HEK293 (cell line): ENCODE results near the gene PGGT1B.

Source experiments
- SALL2 ChIP-seq: fragments of 450-650 bp; formaldehyde crosslinking; IDR thresholded peaks from 2 replicates; pipeline ENCODE4 v1.5.0; 2017; ENCODE audit warnings: missing biosample characterization, mild to moderate bottlenecking, missing genetic modification characterization, borderline replicate concordance
- YY1 ChIP-seq: fragments of 450-650 bp; formaldehyde crosslinking; IDR thresholded peaks from 2 replicates; pipeline ENCODE4 v1.5.1; 2018; ENCODE audit warnings: missing biosample characterization, missing genetic modification characterization
- ZBTB1 ChIP-seq: fragments of 450-650 bp; formaldehyde crosslinking; IDR thresholded peaks from 2 replicates; pipeline ENCODE4 v1.5.1; 2016; ENCODE audit warnings: missing biosample characterization, missing genetic modification characterization
- ZFP69B ChIP-seq: fragments of 450-650 bp; formaldehyde crosslinking; IDR thresholded peaks from 2 replicates; pipeline ENCODE4 v1.5.1; 2016; ENCODE audit warnings: missing biosample characterization, missing genetic modification characterization
- ZNF114 ChIP-seq: fragments of 450-650 bp; formaldehyde crosslinking; IDR thresholded peaks from 2 replicates; pipeline ENCODE4 v1.5.0; 2017; ENCODE audit warnings: missing biosample characterization, missing genetic modification characterization
- ZNF311 ChIP-seq: fragments of 450-650 bp; formaldehyde crosslinking; IDR thresholded peaks from 2 replicates; pipeline ENCODE4 v1.5.1; 2017; ENCODE audit warnings: missing biosample characterization, missing genetic modification characterization, borderline replicate concordance
- ZNF433 ChIP-seq: fragments of 450-650 bp; formaldehyde crosslinking; IDR thresholded peaks from 2 replicates; pipeline ENCODE4 v1.5.1; 2016; ENCODE audit warnings: missing biosample characterization, missing genetic modification characterization, low read depth
- ZNF623 ChIP-seq: fragments of 450-650 bp; formaldehyde crosslinking; IDR thresholded peaks from 2 replicates; pipeline ENCODE4 v1.5.1; 2016; ENCODE audit warnings: missing biosample characterization, missing genetic modification characterization
- ZNF785 ChIP-seq: fragments of 450-650 bp; formaldehyde crosslinking; IDR thresholded peaks from 2 replicates; pipeline ENCODE4 v1.5.1; 2016; ENCODE audit warnings: missing biosample characterization, missing genetic modification characterization
- TF ChIP-seq, protein P1 (sequence below): fragments of 450-650 bp; formaldehyde crosslinking; IDR thresholded peaks from 2 replicates; pipeline ENCODE4 v1.5.1; 2016; ENCODE audit warnings: missing biosample characterization, missing genetic modification characterization
- TF ChIP-seq, protein P2 (sequence below): fragments of 450-650 bp; formaldehyde crosslinking; IDR thresholded peaks from 2 replicates; pipeline ENCODE4 v1.5.1; 2017; ENCODE audit warnings: missing biosample characterization, missing genetic modification characterization
- TF ChIP-seq, protein P3 (sequence below): fragments of 450-650 bp; formaldehyde crosslinking; IDR thresholded peaks from 2 replicates; pipeline ENCODE4 v1.5.1; 2016; ENCODE audit warnings: missing biosample characterization, missing genetic modification characterization
- TF ChIP-seq, protein P4 (sequence below): fragments of 450-650 bp; formaldehyde crosslinking; IDR thresholded peaks from 2 replicates; pipeline ENCODE4 v1.5.1; 2016; ENCODE audit warnings: missing biosample characterization, missing genetic modification characterization
- TF ChIP-seq, protein P5 (sequence below): fragments of 450-650 bp; formaldehyde crosslinking; IDR thresholded peaks from 2 replicates; pipeline ENCODE4 v1.5.1; 2016; ENCODE audit warnings: missing biosample characterization, missing genetic modification characterization

DNA sequence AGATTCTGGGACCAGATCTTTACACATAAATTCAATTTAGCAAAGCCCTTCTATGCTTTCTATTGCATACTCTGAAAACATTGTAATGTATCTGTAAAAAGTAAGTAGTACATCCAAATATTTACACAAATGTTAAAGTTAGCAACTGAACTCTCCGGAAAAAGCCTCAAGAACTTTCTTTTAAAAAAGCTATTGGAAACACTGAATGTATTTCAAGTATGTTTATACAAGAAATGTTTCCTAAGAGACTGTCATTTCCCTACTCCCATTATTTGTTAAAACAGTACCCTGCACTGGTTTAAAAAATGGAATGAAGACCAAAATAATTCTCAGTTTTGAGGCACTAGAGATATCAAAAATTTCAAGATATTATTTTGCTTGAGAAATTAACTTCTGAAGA lies 48.1 kb downstream of the PGGT1B start:
- TF ChIP-seq SALL2, result no peak
- TF ChIP-seq, protein P1, sequence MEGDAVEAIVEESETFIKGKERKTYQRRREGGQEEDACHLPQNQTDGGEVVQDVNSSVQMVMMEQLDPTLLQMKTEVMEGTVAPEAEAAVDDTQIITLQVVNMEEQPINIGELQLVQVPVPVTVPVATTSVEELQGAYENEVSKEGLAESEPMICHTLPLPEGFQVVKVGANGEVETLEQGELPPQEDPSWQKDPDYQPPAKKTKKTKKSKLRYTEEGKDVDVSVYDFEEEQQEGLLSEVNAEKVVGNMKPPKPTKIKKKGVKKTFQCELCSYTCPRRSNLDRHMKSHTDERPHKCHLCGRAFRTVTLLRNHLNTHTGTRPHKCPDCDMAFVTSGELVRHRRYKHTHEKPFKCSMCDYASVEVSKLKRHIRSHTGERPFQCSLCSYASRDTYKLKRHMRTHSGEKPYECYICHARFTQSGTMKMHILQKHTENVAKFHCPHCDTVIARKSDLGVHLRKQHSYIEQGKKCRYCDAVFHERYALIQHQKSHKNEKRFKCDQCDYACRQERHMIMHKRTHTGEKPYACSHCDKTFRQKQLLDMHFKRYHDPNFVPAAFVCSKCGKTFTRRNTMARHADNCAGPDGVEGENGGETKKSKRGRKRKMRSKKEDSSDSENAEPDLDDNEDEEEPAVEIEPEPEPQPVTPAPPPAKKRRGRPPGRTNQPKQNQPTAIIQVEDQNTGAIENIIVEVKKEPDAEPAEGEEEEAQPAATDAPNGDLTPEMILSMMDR, result no peak
- TF ChIP-seq, protein P2, sequence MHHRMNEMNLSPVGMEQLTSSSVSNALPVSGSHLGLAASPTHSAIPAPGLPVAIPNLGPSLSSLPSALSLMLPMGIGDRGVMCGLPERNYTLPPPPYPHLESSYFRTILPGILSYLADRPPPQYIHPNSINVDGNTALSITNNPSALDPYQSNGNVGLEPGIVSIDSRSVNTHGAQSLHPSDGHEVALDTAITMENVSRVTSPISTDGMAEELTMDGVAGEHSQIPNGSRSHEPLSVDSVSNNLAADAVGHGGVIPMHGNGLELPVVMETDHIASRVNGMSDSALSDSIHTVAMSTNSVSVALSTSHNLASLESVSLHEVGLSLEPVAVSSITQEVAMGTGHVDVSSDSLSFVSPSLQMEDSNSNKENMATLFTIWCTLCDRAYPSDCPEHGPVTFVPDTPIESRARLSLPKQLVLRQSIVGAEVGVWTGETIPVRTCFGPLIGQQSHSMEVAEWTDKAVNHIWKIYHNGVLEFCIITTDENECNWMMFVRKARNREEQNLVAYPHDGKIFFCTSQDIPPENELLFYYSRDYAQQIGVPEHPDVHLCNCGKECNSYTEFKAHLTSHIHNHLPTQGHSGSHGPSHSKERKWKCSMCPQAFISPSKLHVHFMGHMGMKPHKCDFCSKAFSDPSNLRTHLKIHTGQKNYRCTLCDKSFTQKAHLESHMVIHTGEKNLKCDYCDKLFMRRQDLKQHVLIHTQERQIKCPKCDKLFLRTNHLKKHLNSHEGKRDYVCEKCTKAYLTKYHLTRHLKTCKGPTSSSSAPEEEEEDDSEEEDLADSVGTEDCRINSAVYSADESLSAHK (tag by site-specific recombination), result no peak
- TF ChIP-seq YY1 (tag by site-specific recombination), result no peak
- no peak for TF ChIP-seq ZNF114
- TF ChIP-seq, protein P3, sequence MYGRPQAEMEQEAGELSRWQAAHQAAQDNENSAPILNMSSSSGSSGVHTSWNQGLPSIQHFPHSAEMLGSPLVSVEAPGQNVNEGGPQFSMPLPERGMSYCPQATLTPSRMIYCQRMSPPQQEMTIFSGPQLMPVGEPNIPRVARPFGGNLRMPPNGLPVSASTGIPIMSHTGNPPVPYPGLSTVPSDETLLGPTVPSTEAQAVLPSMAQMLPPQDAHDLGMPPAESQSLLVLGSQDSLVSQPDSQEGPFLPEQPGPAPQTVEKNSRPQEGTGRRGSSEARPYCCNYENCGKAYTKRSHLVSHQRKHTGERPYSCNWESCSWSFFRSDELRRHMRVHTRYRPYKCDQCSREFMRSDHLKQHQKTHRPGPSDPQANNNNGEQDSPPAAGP, result no peak
- no peak for TF ChIP-seq ZNF311
- TF ChIP-seq ZNF785, result no peak
- TF ChIP-seq ZNF433 (tag by site-specific recombination), result no peak
- TF ChIP-seq ZBTB1 (tag by site-specific recombination), result no peak
- TF ChIP-seq, protein P4, sequence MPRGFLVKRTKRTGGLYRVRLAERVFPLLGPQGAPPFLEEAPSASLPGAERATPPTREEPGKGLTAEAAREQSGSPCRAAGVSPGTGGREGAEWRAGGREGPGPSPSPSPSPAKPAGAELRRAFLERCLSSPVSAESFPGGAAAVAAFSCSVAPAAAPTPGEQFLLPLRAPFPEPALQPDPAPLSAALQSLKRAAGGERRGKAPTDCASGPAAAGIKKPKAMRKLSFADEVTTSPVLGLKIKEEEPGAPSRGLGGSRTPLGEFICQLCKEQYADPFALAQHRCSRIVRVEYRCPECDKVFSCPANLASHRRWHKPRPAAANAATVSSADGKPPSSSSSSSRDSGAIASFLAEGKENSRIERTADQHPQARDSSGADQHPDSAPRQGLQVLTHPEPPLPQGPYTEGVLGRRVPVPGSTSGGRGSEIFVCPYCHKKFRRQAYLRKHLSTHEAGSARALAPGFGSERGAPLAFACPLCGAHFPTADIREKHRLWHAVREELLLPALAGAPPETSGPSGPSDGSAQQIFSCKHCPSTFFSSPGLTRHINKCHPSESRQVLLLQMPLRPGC, result no peak
- TF ChIP-seq, protein P5, sequence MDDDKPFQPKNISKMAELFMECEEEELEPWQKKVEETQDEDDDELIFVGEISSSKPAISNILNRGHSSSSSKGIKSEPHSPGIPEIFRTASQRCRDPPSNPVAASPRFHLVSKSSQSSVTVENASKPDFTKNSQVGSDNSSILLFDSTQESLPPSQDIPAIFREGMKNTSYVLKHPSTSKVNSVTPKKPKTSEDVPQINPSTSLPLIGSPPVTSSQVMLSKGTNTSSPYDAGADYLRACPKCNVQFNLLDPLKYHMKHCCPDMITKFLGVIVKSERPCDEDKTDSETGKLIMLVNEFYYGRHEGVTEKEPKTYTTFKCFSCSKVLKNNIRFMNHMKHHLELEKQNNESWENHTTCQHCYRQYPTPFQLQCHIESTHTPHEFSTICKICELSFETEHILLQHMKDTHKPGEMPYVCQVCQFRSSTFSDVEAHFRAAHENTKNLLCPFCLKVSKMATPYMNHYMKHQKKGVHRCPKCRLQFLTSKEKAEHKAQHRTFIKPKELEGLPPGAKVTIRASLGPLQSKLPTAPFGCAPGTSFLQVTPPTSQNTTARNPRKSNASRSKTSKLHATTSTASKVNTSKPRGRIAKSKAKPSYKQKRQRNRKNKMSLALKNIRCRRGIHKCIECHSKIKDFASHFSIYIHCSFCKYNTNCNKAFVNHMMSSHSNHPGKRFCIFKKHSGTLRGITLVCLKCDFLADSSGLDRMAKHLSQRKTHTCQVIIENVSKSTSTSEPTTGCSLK (tag by site-specific recombination), result no peak
- no peak for TF ChIP-seq ZNF623
- TF ChIP-seq ZFP69B (tag by site-specific recombination), result no peak
